Endothelial cell of umbilical vein (primary cell): Measurements from ENCODE around the gene IER3. TPM values are rescaled to one million over a fixed set of nuclear protein-coding genes. Genes with fewer than 3 reads are reported as not detected.

Experiments
- BruUV-seq: library from RNA; stranded (reverse); fragments of 400-500 nt; replicated peaks from 2 replicates; lab custom pipeline; 2021; lab: Mats Ljungman, UMichigan
- CTCF ChIA-PET: fragments of 300-600, 350-600 bp; sonication (Branson Sonifier 250); formaldehyde crosslinking; loops from one replicate; lab custom pipeline; 2021; ENCODE audit warnings: antibody characterized with exemption, inconsistent platforms; lab: Charles Lee
- POLR2A ChIA-PET: fragments of 300-600, 350-600 bp; sonication (Branson Sonifier 250); formaldehyde crosslinking; loops from one replicate; lab custom pipeline; 2021; ENCODE audit warnings: antibody characterized with exemption, inconsistent platforms; lab: Charles Lee
- DNase-seq: peaks from one replicate; pipeline ENCODE4 v3.0.0-alpha.2; 2011; ENCODE audit warnings: low read depth, low spot score
- FAIRE-seq: peaks from 2 replicates; lab custom pipeline; 2011; peaks lifted over from hg19 to GRCh38; lab: Jason Lieb, UNC
- H2AFZ ChIP-seq: 2 replicates; pipeline ENCODE4 v1.6.0; 2012; ENCODE audit warnings: low read depth, low read length, control low read depth, inconsistent platforms
- H3K27ac ChIP-seq: 2 replicates; pipeline ENCODE4 v1.5.1; 2011; ENCODE audit warnings: low read depth, mild to moderate bottlenecking, control low read depth, low read length, moderate library complexity; ENCODE audit not compliant: insufficient read depth
- H3K27me3 ChIP-seq, 2 experiments: 2 replicates each; pipeline versions ENCODE4 v1.6.0 to v1.6.1; 2011; ENCODE audit warnings: low read length in 2 of 2, mixed read lengths in 1 of 2; ENCODE audit not compliant: control insufficient read depth in 2 of 2, insufficient read depth in 2 of 2
- H3K36me3 ChIP-seq, 2 experiments: 2 replicates in 1 of 2; 3 replicates in 1 of 2; pipeline ENCODE4 v1.5.1; 2011; ENCODE audit warnings: low read length in 2 of 2, mild to moderate bottlenecking in 1 of 2, moderate library complexity in 1 of 2; ENCODE audit not compliant: control insufficient read depth in 2 of 2, insufficient read depth in 2 of 2; ENCODE audit errors: extremely low read depth in 1 of 2
- H3K4me1 ChIP-seq: 3 replicates; pipeline ENCODE4 v1.5.1; 2011; ENCODE audit warnings: mild to moderate bottlenecking, low read length; ENCODE audit not compliant: control insufficient read depth, insufficient read depth; ENCODE audit errors: extremely low read depth
- H3K4me2 ChIP-seq: 2 replicates; pipeline ENCODE4 v1.6.1; 2011; ENCODE audit warnings: low read length, control low read depth, mixed read lengths; ENCODE audit not compliant: insufficient read depth
- H3K4me3 ChIP-seq, 3 experiments: fragments of 200-600 bp in 1 of 3; sonication (generic), shearing (Covaris generic) in 1 of 3; replicated peaks in 1 of 3; 2 replicates each; pipeline ENCODE4 v1.5.1; 2011 to 2016; ENCODE audit warnings: control low read depth in 3 of 3, low read length in 3 of 3, mild to moderate bottlenecking in 2 of 3, inconsistent platforms in 1 of 3, low read depth in 1 of 3, moderate library complexity in 1 of 3; ENCODE audit not compliant: insufficient read depth in 1 of 3
- H3K79me2 ChIP-seq: 2 replicates; pipeline ENCODE4 v1.6.0; 2012; ENCODE audit warnings: low read length, inconsistent platforms; ENCODE audit not compliant: control insufficient read depth, insufficient read depth
- H3K9ac ChIP-seq: replicated peaks from 2 replicates; pipeline ENCODE3; 2011; ENCODE audit warnings: low read length, control low read depth; ENCODE audit not compliant: insufficient read depth; ENCODE audit errors: extremely low read depth
- H3K9me1 ChIP-seq: replicated peaks from 3 replicates; pipeline ENCODE4 v1.6.0; 2011; ENCODE audit warnings: mild to moderate bottlenecking, low read length; ENCODE audit not compliant: control insufficient read depth, insufficient read depth; ENCODE audit errors: extremely low read depth
- H3K9me3 ChIP-seq: replicated peaks from 2 replicates; pipeline ENCODE4 v1.5.1; 2012; ENCODE audit warnings: low read length, inconsistent platforms; ENCODE audit not compliant: control insufficient read depth, insufficient read depth
- H4K20me1 ChIP-seq: replicated peaks from 2 replicates; pipeline ENCODE3; 2011; ENCODE audit warnings: mild to moderate bottlenecking, low read length; ENCODE audit not compliant: control insufficient read depth, insufficient read depth; ENCODE audit errors: extremely low read depth
- GATA2 ChIP-seq: IDR thresholded peaks from 2 replicates; pipeline ENCODE4 v1.7.0; 2011; ENCODE audit warnings: low read depth, mild to moderate bottlenecking, moderate library complexity, mixed read lengths, low read length; ENCODE audit not compliant: insufficient read length, insufficient read depth
- POLR2AphosphoS5 ChIP-seq: IDR thresholded peaks from 2 replicates; pipeline ENCODE4 v1.6.1; 2012; ENCODE audit warnings: low read depth, mild to moderate bottlenecking, control low read depth, low read length, moderate library complexity; ENCODE audit not compliant: insufficient read depth
- dilution Hi-C: fragments of 300-500 bp; cut with MboI; formaldehyde crosslinking; loops from one replicate; pipeline ENCODE4 v1.15.0; 2019; ENCODE audit warnings: low sequenced_read_pairs; ENCODE audit not compliant: extremely low pct_ligation_motif_present
- intact Hi-C: fragments of 100-400 bp; cut with micrococcal nuclease; formaldehyde crosslinking; loops from one replicate; pipeline ENCODE4 v1.10.0; 2022
- polyA plus RNA-seq, 4 experiments: library from polyadenylated mRNA; depleted of rRNA in 3 of 4; stranded (reverse) in 3 of 4; unstranded in 1 of 4; fragments of >200 nt; gene quantifications; 2 replicates each; pipeline versions ENCODE4 v1.2.1 to v1.2.3, GENCODE V29; 2011 to 2012; ENCODE audit warnings: missing spikeins in 1 of 4
- total RNA-seq: library from RNA; stranded (reverse); gene quantifications from 2 replicates; pipeline ENCODE4 v1.2.3, GENCODE V29; 2021
- TF ChIP-seq, protein P1 (sequence below): IDR thresholded peaks from 2 replicates; pipeline ENCODE4 v1.6.1; 2011; ENCODE audit not compliant: insufficient read depth, insufficient read length

The IER3 gene
- total and polyA plus RNA-seq, 2 donors (not counting 3 experiments of a cell fraction or from before 2014, with no cell fraction given): 170 to 468 TPM

DNA sequence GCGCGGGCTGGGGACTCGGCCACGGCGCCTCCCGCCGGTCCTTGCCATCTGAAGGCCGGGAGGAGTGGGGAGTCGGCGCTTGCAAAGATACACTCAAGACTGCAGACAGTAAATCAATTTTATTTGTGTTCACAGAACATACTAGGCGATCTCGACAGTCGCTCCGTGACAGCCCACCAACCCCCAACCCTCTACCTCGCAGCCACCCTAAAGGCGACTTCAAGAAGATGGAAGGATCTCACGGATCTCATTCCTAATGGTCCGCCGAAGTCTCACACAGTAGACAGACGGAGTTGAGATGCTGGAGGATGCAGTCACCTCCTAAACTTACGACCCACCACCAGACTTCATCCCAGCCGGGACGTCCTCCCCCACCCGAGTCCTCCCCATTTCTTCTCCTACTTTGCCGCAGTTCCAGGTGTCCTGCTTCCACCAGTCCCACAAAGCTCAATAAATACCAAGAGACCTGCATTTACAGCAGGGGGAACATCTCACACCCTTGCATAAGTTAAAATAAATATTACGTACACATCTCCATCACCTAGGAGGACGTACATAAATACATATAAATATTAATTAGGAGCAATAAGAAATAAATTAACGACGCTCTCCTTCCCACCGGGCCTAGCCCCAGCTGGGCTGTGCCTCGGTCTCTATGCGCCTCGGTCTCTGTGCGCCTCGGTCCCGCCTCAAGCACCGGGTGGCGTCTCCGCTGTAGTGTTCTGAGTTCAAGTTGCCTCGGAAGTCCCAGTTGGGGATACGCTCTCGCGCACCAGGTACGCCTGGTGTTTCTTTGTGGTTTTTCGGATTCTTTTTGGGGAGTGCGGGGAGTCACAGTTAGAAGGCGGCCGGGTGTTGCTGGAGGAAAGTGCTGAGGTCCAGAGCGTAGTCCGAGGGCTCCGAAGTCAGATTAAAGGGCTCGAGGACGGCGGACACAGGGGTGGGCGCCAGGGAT is 971 bp downstream of the IER3 start:
- no peak overlapping the region for H2AFZ ChIP-seq
- H3K36me3 ChIP-seq: peaks cover 2% of the 10 kb centered on the region in 2 experiments
- FAIRE-seq: no peak
- POLR2A ChIA-PET: interaction anchor here (1.2 to 2.1 kb wide), 8 partner anchors 9 to 77 kb away, joined by 3 to 25 read pairs (median 8); no protein-coding TSS in a partner anchor
- H3K9ac ChIP-seq: peak overlapping the region; percentile 92
- peaks cover 41% of the 10 kb centered on the region for H3K79me2 ChIP-seq
- peak overlapping the region; percentile 37 to 83 (median 80) for H3K4me3 ChIP-seq
- H3K9me1 ChIP-seq: no peaks in the 10 kb centered on the region
- TSS peak; percentile 91 for BruUV-seq
- H4K20me1 ChIP-seq: no peaks in the 10 kb centered on the region
- TF ChIP-seq, protein P1, sequence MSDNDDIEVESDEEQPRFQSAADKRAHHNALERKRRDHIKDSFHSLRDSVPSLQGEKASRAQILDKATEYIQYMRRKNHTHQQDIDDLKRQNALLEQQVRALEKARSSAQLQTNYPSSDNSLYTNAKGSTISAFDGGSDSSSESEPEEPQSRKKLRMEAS: no peak
- peak; percentile 34 for TF ChIP-seq POLR2AphosphoS5
- no peak for TF ChIP-seq GATA2
- intact Hi-C loops (loop anchor here (1.0 to 5.0 kb wide), 5 partner anchors 9 to 344 kb away; no protein-coding TSS in a partner anchor), dilution Hi-C loops (loop anchor here (25.0 kb wide), 1 partner anchor 144 kb away; the partner anchor contains the start of gene DDR1)
- H3K9me3 ChIP-seq: no peaks in the 10 kb centered on the region
- peak; percentile 36 for DNase-seq
- peak overlapping the region; percentile 77 for H3K4me2 ChIP-seq
- H3K27me3 ChIP-seq: no peaks in the 10 kb centered on the region
- CTCF ChIA-PET: interaction anchor here (1.1 to 2.3 kb wide), 6 partner anchors 9 to 344 kb away, joined by 4 to 10 read pairs (median 7); no protein-coding TSS in a partner anchor
- peak overlapping the region; percentile 89 for H3K27ac ChIP-seq
- H3K4me1 ChIP-seq: peaks cover 47% of the 10 kb centered on the region
